MM.1S (cell line): ENCODE measurements around the gene LMBR1L.

ENCODE experiments used
- EZH2 ChIP-seq: fragments of 300-600 bp; sonication (generic); optimal IDR thresholded peaks from 2 replicates; pipeline ENCODE3; 2017; ENCODE audit warnings: low read depth, mild to moderate bottlenecking, antibody characterized with exemption, low read length, mixed read lengths
- EZH2phosphoT487 ChIP-seq: fragments of 300-600 bp; sonication (generic); IDR thresholded peaks from 2 replicates; pipeline ENCODE4 v1.6.1; 2018; ENCODE audit warnings: antibody characterized with exemption, low read length
- TF ChIP-seq, protein P1 (sequence below): fragments of 300-600 bp; sonication (generic); IDR thresholded peaks from 2 replicates; pipeline ENCODE4 v1.5.1; 2016; ENCODE audit warnings: antibody characterized with exemption, low read length, mixed read lengths

GRCh38 chr12:49126852-49127763, 16.5 kb upstream of the LMBR1L start:
- TF ChIP-seq, protein P1, sequence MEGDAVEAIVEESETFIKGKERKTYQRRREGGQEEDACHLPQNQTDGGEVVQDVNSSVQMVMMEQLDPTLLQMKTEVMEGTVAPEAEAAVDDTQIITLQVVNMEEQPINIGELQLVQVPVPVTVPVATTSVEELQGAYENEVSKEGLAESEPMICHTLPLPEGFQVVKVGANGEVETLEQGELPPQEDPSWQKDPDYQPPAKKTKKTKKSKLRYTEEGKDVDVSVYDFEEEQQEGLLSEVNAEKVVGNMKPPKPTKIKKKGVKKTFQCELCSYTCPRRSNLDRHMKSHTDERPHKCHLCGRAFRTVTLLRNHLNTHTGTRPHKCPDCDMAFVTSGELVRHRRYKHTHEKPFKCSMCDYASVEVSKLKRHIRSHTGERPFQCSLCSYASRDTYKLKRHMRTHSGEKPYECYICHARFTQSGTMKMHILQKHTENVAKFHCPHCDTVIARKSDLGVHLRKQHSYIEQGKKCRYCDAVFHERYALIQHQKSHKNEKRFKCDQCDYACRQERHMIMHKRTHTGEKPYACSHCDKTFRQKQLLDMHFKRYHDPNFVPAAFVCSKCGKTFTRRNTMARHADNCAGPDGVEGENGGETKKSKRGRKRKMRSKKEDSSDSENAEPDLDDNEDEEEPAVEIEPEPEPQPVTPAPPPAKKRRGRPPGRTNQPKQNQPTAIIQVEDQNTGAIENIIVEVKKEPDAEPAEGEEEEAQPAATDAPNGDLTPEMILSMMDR, result no peak
- TF ChIP-seq EZH2 (no peak), EZH2phosphoT487 (no peak)
